GM19467 (cell line): ENCODE data around the gene ESF1.
A peak's percentile ranks its signal among the peaks of the same experiment; 100 is the strongest.

ENCODE experiments used
- ATAC-seq: cut with Tn5 transposase; IDR thresholded peaks from one replicate; pipeline ENCODE4 v1.9.1; 2021; ENCODE audit warnings: mild to moderate bottlenecking, moderate library complexity; ENCODE audit not compliant: unreplicated experiment

The ESF1 gene

GRCh38 chr20:13784893-13785715, at the start of gene ESF1, which contains the start of gene NDUFAF5:
ESF1 (minus strand) TSS chr20:13784919; CDS start chr20:13783140, 1,779 bp downstream.
NDUFAF5 (plus strand) TSS chr20:13785028; CDS start chr20:13785069, 41 bp downstream.
- ATAC-seq: peak; percentile 93

- ATAC-seq: no peak
Observed at GRCh38 chr20:13831476-13831875, 46.8 kb upstream of the ESF1 start.

- no peak for ATAC-seq
Observed at GRCh38 chr20:13825465-13825864, 40.7 kb upstream of the ESF1 start.

GRCh38 chr20:13824459-13824858, 39.7 kb upstream of the ESF1 start:
- no peak for ATAC-seq

- ATAC-seq: no peak
Observed at GRCh38 chr20:13822459-13822858, 37.7 kb upstream of the ESF1 start.

- no peak for ATAC-seq
Observed at GRCh38 chr20:13821876-13822275, 37.2 kb upstream of the ESF1 start.

- peak; percentile 84 for ATAC-seq
Observed at GRCh38 chr20:13819885-13820645, 35.3 kb upstream of the ESF1 start.

GRCh38 chr20:13817342-13817741, 32.6 kb upstream of the ESF1 start:
- ATAC-seq: no peak

- no peak for ATAC-seq
Observed at GRCh38 chr20:13816757-13817156, 32.0 kb upstream of the ESF1 start.

GRCh38 chr20:13814672-13815071, 30.0 kb upstream of the ESF1 start:
- no peak for ATAC-seq

- no peak for ATAC-seq
Observed at GRCh38 chr20:13813910-13814309, 29.2 kb upstream of the ESF1 start.

- no peak for ATAC-seq
Observed at GRCh38 chr20:13810446-13810845, 25.7 kb upstream of the ESF1 start.

GRCh38 chr20:13809855-13810254, 25.1 kb upstream of the ESF1 start:
- no peak for ATAC-seq

GRCh38 chr20:13809373-13809772, 24.7 kb upstream of the ESF1 start:
- ATAC-seq: no peak

GRCh38 chr20:13800728-13801134, 16.0 kb upstream of the ESF1 start:
- no peak for ATAC-seq

GRCh38 chr20:13799974-13800373, 15.3 kb upstream of the ESF1 start:
- ATAC-seq: no peak

- no peak for ATAC-seq
Observed at GRCh38 chr20:13799040-13799439, 14.3 kb upstream of the ESF1 start.

- ATAC-seq: no peak
Observed at GRCh38 chr20:13794667-13795066, 9.9 kb upstream of the ESF1 start.

- no peak for ATAC-seq
Observed at GRCh38 chr20:13793001-13793400, 8.3 kb upstream of the ESF1 start.

GRCh38 chr20:13791540-13792459, 7.1 kb upstream of the ESF1 start:
- no peak for ATAC-seq

GRCh38 chr20:13790708-13791107, 6.0 kb upstream of the ESF1 start:
- ATAC-seq: no peak
